GM20431 (cell line): Measurements from ENCODE around the gene GOLGA8N.

ENCODE experiments used
- in situ Hi-C: fragments of 300-500 bp; cut with MseI, MboI; formaldehyde crosslinking; loops from one replicate; pipeline ENCODE4 v1.15.0; 2020; ENCODE audit warnings: low sequenced_read_pairs; ENCODE audit not compliant: unreplicated experiment

GOLGA8N gene

GRCh38 chr15:32649342-32649741 is 56.1 kb downstream of the GOLGA8N start:
- in situ Hi-C loops: no loop called here

GRCh38 chr15:32651229-32651837 is 58.1 kb downstream of the GOLGA8N start:
- in situ Hi-C loops: loop anchor here (25.0 kb wide), 2 partner anchors 186 to 336 kb away; no protein-coding TSS in a partner anchor

GRCh38 chr15:32652178-32652577 is 58.9 kb downstream of the GOLGA8N start:
- in situ Hi-C loops: loop anchor here (25.0 kb wide), 2 partner anchors 185 to 335 kb away; no protein-coding TSS in a partner anchor

GRCh38 chr15:32656091-32656490 is 62.8 kb downstream of the GOLGA8N start:
- in situ Hi-C loops: loop anchor here (25.0 kb wide), 2 partner anchors 181 to 331 kb away; no protein-coding TSS in a partner anchor

GRCh38 chr15:32656496-32656895 is 63.2 kb downstream of the GOLGA8N start:
- in situ Hi-C loops: loop anchor here (25.0 kb wide), 2 partner anchors 181 to 331 kb away; no protein-coding TSS in a partner anchor
